ENCODE data around the gene CXCR2.
"Not testable (repeated sequence)": the region's sequence is repeated elsewhere in the genome, so short reads cannot be mapped to it uniquely, and the experiment has no call there.

The CXCR2 gene

GRCh38 chr2:218168016-218168415 lies 42.2 kb downstream of the CXCR2 start:
- Histone ChIP-seq H3K27me3 (ENCODE audit: insufficient read depth, low read depth, severe bottlenecking) (peaks cover 70% of the 10 kb centered on the region), H3K27ac (no peak overlapping the region), H3K9me3 (ENCODE audit: severe bottlenecking) (no peaks in the 10 kb centered on the region), H3K36me3 (no peaks in the 10 kb centered on the region), H3K4me3 (ENCODE audit: low read depth, low read length) (no peak overlapping the region)
- no peak for TF ChIP-seq CTCF (IDR thresholded peaks at IDR 0.05; ENCODE audit: low read depth, low read length)
- DNase-seq, result no peak

GRCh38 chr2:218168635-218169462 lies 43.0 kb downstream of the CXCR2 start:
- DNase-seq, result peak; percentile 69
- Histone ChIP-seq H3K9me3 (ENCODE audit: severe bottlenecking) (no peaks in the 10 kb centered on the region), H3K27me3 (ENCODE audit: insufficient read depth, low read depth, severe bottlenecking) (peaks cover 70% of the 10 kb centered on the region), H3K36me3 (no peaks in the 10 kb centered on the region), H3K27ac (no peak overlapping the region), H3K4me3 (ENCODE audit: low read depth, low read length) (no peak overlapping the region)
- TF ChIP-seq CTCF (IDR thresholded peaks at IDR 0.05; ENCODE audit: low read depth, low read length), result peak; percentile 83

GRCh38 chr2:218169757-218170546 lies 44.1 kb downstream of the CXCR2 start:
- no peak for DNase-seq
- peaks cover 66% of the 10 kb centered on the region for H3K27me3 ChIP-seq (ENCODE audit: insufficient read depth, low read depth, severe bottlenecking)
- no peak for TF ChIP-seq CTCF (IDR thresholded peaks at IDR 0.05; ENCODE audit: low read depth, low read length)
- no peaks in the 10 kb centered on the region for H3K36me3 ChIP-seq
- H3K4me3 ChIP-seq (ENCODE audit: low read depth, low read length), result no peak overlapping the region
- no peak overlapping the region for H3K27ac ChIP-seq
- H3K9me3 ChIP-seq (ENCODE audit: severe bottlenecking), result no peaks in the 10 kb centered on the region

GRCh38 chr2:218171744-218172143 lies 45.9 kb downstream of the CXCR2 start:
- not testable (repeated sequence) for DNase-seq; H3K9me3 ChIP-seq (ENCODE audit: severe bottlenecking); H3K27ac ChIP-seq; H3K36me3 ChIP-seq; H3K4me3 ChIP-seq (ENCODE audit: low read depth, low read length)
- H3K27me3 ChIP-seq (ENCODE audit: insufficient read depth, low read depth, severe bottlenecking), result peaks cover 49% of the 10 kb centered on the region

DNA sequence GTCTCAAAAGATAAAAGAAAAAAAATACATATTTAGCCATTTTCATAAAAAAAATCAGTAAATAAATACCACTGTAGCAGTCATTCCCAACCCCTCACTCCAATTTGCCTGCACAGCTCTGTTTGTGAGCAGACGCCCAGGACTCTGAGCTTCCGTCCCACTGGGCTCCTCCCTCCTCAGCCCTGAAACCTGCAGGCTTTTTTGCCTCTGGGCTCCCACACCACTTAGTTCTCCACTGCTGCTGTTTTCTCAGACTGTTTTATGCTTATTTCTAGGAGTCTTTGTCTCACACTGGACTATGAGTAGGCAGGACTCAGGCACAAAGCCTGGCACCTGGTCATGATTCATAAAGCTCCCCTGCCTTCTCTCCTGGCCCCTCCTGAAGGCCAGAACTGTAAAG lies 47.0 kb downstream of the CXCR2 start:
- TF ChIP-seq CTCF (IDR thresholded peaks at IDR 0.05; ENCODE audit: low read depth, low read length), result no peak
- no peak for DNase-seq
- H3K4me3 ChIP-seq (ENCODE audit: low read depth, low read length), result no peak overlapping the region
- no peaks in the 10 kb centered on the region for H3K36me3 ChIP-seq
- no peaks in the 10 kb centered on the region for H3K9me3 ChIP-seq (ENCODE audit: severe bottlenecking)
- no peak overlapping the region for H3K27ac ChIP-seq
- H3K27me3 ChIP-seq (ENCODE audit: insufficient read depth, low read depth, severe bottlenecking), result peaks cover 38% of the 10 kb centered on the region

DNA sequence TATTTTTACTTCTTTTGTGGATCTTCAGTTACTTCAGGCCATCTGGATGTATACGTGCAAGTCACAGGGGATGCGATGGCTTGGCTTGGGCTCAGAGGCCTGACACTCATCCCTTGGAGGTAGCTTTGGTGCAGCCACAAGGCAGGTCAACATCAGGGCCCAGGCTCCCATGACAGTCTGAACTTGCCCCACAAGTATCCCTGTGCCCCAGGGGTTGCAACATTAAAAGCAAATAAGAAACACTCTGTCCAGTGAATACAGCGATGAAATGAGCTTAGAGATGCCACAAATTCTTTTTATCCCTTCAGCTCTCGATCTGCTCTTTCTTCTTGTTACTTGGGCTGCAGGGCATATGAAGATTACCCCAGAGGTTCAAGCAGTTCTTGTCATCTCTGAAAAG lies 54.0 kb downstream of the CXCR2 start:
- DNase-seq, result no peak
- H3K4me3 ChIP-seq (ENCODE audit: low read depth, low read length), result no peak overlapping the region
- H3K9me3 ChIP-seq (ENCODE audit: severe bottlenecking), result peaks cover 3% of the 10 kb centered on the region
- H3K36me3 ChIP-seq, result no peaks in the 10 kb centered on the region
- TF ChIP-seq CTCF (IDR thresholded peaks at IDR 0.05; ENCODE audit: low read depth, low read length), result no peak
- H3K27ac ChIP-seq, result no peak overlapping the region
- H3K27me3 ChIP-seq (ENCODE audit: insufficient read depth, low read depth, severe bottlenecking), result peaks cover 52% of the 10 kb centered on the region
